Breast epithelium (tissue), 3 donors: ENCODE measurements around the gene GYS1.

Source experiments
- CTCF ChIP-seq, 3 donors: fragments of 450-650 bp; IDR thresholded peaks; one replicate each; pipeline ENCODE4 v1.5.1; 2016 to 2017; ENCODE audit warnings: antibody characterized with exemption in 3 of 3, mild to moderate bottlenecking in 3 of 3, moderate library complexity in 3 of 3
- POLR2A ChIP-seq: fragments of 450-650 bp; IDR thresholded peaks from one replicate; pipeline ENCODE4 v1.6.1; 2016; ENCODE audit warnings: antibody characterized with exemption, mild to moderate bottlenecking, moderate library complexity
- POLR2AphosphoS5 ChIP-seq, 3 donors: sonication (generic); formaldehyde crosslinking; IDR thresholded peaks; one replicate each; pipeline ENCODE4 v1.6.1; 2017; ENCODE audit warnings: antibody characterized with exemption in 3 of 3

GRCh38 chr19:48958006-48958405, 35.1 kb downstream of the GYS1 start:
- no peak for TF ChIP-seq CTCF (IDR thresholded peaks at IDR 0.05)
- no peak for TF ChIP-seq POLR2AphosphoS5 (IDR thresholded peaks at IDR 0.05)
- no peak for TF ChIP-seq POLR2A
